HepG2 (cell line): ENCODE data around the gene LRRC40. TPM values are rescaled to one million over a fixed set of nuclear protein-coding genes. Genes with fewer than 3 reads are reported as not detected.

ENCODE experiments used
- ATAC-seq: fragments of 200-7000 bp; cut with Tn5 transposase; 3 replicates; pipeline ENCODE4 v1.9.1; 2020; ENCODE audit warnings: mild to moderate bottlenecking, moderate library complexity
- BruUV-seq: library from RNA; stranded (reverse); fragments of 400-500 nt; replicated peaks from 2 replicates; lab custom pipeline; 2021; lab: Mats Ljungman, UMichigan
- CTCF ChIA-PET: fragments of 300-600 bp; formaldehyde crosslinking; extraction: SDS; loops from one replicate; lab custom pipeline; 2021; ENCODE audit warnings: low total read pairs, inconsistent platforms, low intra/inter-chr PET ratio; lab: Yijun Ruan, JAX
- POLR2A ChIA-PET: fragments of 350-600 bp; sonication (Branson Sonifier 250); formaldehyde crosslinking; loops from one replicate; lab custom pipeline; 2020; ENCODE audit warnings: antibody characterized with exemption, inconsistent platforms; lab: Yijun Ruan, JAX
- DNase-seq: peaks from one replicate; pipeline ENCODE4 v3.0.0-alpha.2; 2015; ENCODE audit warnings: low spot score
- FAIRE-seq: peaks from 3 replicates; lab custom pipeline; 2011; peaks lifted over from hg19 to GRCh38; lab: Jason Lieb, UNC
- H2AFZ ChIP-seq: one replicate; pipeline ENCODE4 v1.6.1; 2011; ENCODE audit warnings: low read length, inconsistent platforms
- H3K27ac ChIP-seq: fragments of 300-600 bp; 3 replicates; pipeline ENCODE4 v1.8.0; 2011; ENCODE audit warnings: mixed run types, mild to moderate bottlenecking, mixed read lengths, low read length, inconsistent platforms; ENCODE audit not compliant: insufficient read depth; ENCODE audit errors: extremely low read length
- H3K27me3 ChIP-seq, 2 experiments: fragments of 200-600 bp in 1 of 2; 2 replicates in 1 of 2; 3 replicates in 1 of 2; pipeline versions ENCODE4 v1.6.0 to v1.8.0; 2011; ENCODE audit warnings: low read length in 2 of 2, mild to moderate bottlenecking in 2 of 2, moderate library complexity in 2 of 2, inconsistent platforms in 1 of 2; ENCODE audit not compliant: insufficient read depth in 2 of 2, control insufficient read depth in 1 of 2
- H3K36me3 ChIP-seq, 2 experiments: fragments of 200-600 bp in 1 of 2; replicated peaks in 1 of 2; 2 replicates in 1 of 2; 3 replicates in 1 of 2; pipeline versions ENCODE4 v1.5.1 to v1.8.0; 2011; ENCODE audit warnings: low read length in 2 of 2, inconsistent platforms in 1 of 2; ENCODE audit not compliant: insufficient read depth in 2 of 2, control insufficient read depth in 1 of 2
- H3K4me1 ChIP-seq: 2 replicates; pipeline ENCODE4 v1.5.1; 2012; ENCODE audit warnings: low read length, inconsistent platforms; ENCODE audit not compliant: insufficient read depth
- H3K4me2 ChIP-seq: 2 replicates; pipeline ENCODE4 v1.6.0; 2011; ENCODE audit warnings: low read depth, low read length, inconsistent platforms
- H3K4me3 ChIP-seq, 3 experiments: fragments of 200-600 bp in 1 of 3; sonication (generic), shearing (Covaris generic) in 1 of 3; replicated peaks in 1 of 3; 2 replicates each; pipeline ENCODE4 v1.5.1; 2011 to 2016; ENCODE audit warnings: low read length in 3 of 3, inconsistent platforms in 2 of 3, low read depth in 2 of 3, mild to moderate bottlenecking in 2 of 3, control low read depth in 1 of 3, mixed read lengths in 1 of 3; ENCODE audit not compliant: insufficient read depth in 1 of 3
- H3K79me2 ChIP-seq: one replicate; pipeline ENCODE4 v1.6.1; 2011; ENCODE audit warnings: low read length, inconsistent platforms; ENCODE audit not compliant: insufficient read depth
- H3K9ac ChIP-seq: 2 replicates; pipeline ENCODE4 v1.6.0; 2011; ENCODE audit warnings: mild to moderate bottlenecking, low read depth, low read length, inconsistent platforms; ENCODE audit not compliant: insufficient read depth
- H3K9me3 ChIP-seq: 2 replicates; pipeline ENCODE4 v1.5.1; 2012; ENCODE audit warnings: mild to moderate bottlenecking, low read length
- H4K20me1 ChIP-seq: 2 replicates; pipeline ENCODE4 v1.6.0; 2011; ENCODE audit warnings: inconsistent platforms, mild to moderate bottlenecking, low read length, moderate library complexity; ENCODE audit not compliant: insufficient read depth
- AKNA ChIP-seq: sonication (generic); formaldehyde crosslinking; IDR thresholded peaks from 2 replicates; pipeline ENCODE4 v1.4.0; 2020; ENCODE audit warnings: missing genetic modification reagents, borderline replicate concordance
- GTF3A ChIP-seq: sonication (generic); formaldehyde crosslinking; conservative IDR thresholded peaks from 2 replicates; pipeline ENCODE4 v1.4.0; 2020; ENCODE audit warnings: mild to moderate bottlenecking, missing genetic modification reagents
- HINFP ChIP-seq: sonication (generic); formaldehyde crosslinking; IDR thresholded peaks from 2 replicates; pipeline ENCODE4 v1.4.0; 2020; ENCODE audit warnings: low read depth, mild to moderate bottlenecking, missing genetic modification reagents
- IKZF4 ChIP-seq: sonication (generic); formaldehyde crosslinking; IDR thresholded peaks from 2 replicates; pipeline ENCODE4 v1.5.1; 2020; ENCODE audit warnings: borderline replicate concordance, mild to moderate bottlenecking, low read depth, missing genetic modification reagents; ENCODE audit errors: not compliant biosample characterization
- JUNB ChIP-seq: sonication (generic); formaldehyde crosslinking; IDR thresholded peaks from 2 replicates; pipeline ENCODE4 v1.8.0; 2022; ENCODE audit warnings: missing genetic modification reagents, mild to moderate bottlenecking, borderline replicate concordance
- TEAD3 ChIP-seq: optimal IDR thresholded peaks from 2 replicates; pipeline ENCODE3; 2016; ENCODE audit warnings: borderline replicate concordance
- ZFAT ChIP-seq: sonication (generic); formaldehyde crosslinking; conservative IDR thresholded peaks from 2 replicates; pipeline ENCODE4 v1.8.1; 2023; ENCODE audit warnings: missing genetic modification reagents, inconsistent platforms
- WGBS: methylation state at CpG from one replicate; pipeline ENCODE4 v1.1.6; 2017; ENCODE audit warnings: low lambda C conversion rate; 5-methylcytosine and 5-hydroxymethylcytosine counted together
- in situ Hi-C: cut with HindIII; loops from 2 replicates; pipeline ENCODE4 v1.10.0; 2017; ENCODE audit warnings: low pct_unique_long_range_greater_than_20kb; ENCODE audit not compliant: extremely low pct_ligation_motif_present
- intact Hi-C: fragments of 100-400 bp; cut with micrococcal nuclease; formaldehyde crosslinking; loops from one replicate; pipeline ENCODE4 v1.10.0; 2022; ENCODE audit not compliant: unreplicated experiment
- polyA plus RNA-seq, 8 experiments: library from polyadenylated mRNA; depleted of rRNA in 3 of 8; stranded (reverse) in 7 of 8; unstranded in 1 of 8; fragments of >200 nt; fragmentation: Illumina TruSeq in 4 of 8; extraction: Trizol in 4 of 8; gene quantifications; 2 replicates each; pipeline versions ENCODE4 v1.2.1 to v1.2.3, GENCODE V29; 2011 to 2016; ENCODE audit warnings: low read depth in 4 of 8, missing spikeins in 1 of 8, mixed read lengths in 1 of 8; ENCODE audit not compliant: insufficient read depth in 1 of 8
- total RNA-seq, 5 experiments: library from RNA; depleted of rRNA; stranded (reverse); fragments of >200 nt; fragmentation: Illumina TruSeq; extraction: Trizol; gene quantifications; 2 replicates each; pipeline ENCODE4 v1.2.3, GENCODE V29; 2016; ENCODE audit warnings: low read depth in 1 of 5

Gene LRRC40
- total and polyA plus RNA-seq, 2 of the 13 experiments (the other 11 are each of a cell fraction or from before 2014, with no cell fraction given): 10.3 to 32.7 TPM

DNA sequence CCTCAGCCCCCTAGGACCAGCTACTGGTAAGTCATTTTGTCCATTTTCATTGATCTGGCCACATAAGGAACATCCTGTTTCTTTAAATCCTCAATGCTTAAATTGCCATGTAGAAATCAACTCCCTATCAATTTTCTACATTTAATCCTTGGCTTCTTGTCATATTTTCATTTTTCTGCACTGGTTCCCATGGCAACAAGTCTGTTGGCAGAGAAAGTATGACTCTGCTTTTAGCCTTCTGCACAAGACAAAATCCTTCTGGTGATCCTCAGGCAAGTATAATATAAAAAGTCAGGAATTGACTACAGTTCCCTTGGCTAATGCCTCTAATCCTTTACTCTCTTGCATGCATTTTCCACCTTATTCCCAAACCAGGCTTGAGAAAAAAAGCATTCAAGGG lies 65.0 kb downstream of the LRRC40 start (continued):
- TF ChIP-seq AKNA (CRISPR knock-in tag): no peak
- TF ChIP-seq IKZF4: no peak

DNA sequence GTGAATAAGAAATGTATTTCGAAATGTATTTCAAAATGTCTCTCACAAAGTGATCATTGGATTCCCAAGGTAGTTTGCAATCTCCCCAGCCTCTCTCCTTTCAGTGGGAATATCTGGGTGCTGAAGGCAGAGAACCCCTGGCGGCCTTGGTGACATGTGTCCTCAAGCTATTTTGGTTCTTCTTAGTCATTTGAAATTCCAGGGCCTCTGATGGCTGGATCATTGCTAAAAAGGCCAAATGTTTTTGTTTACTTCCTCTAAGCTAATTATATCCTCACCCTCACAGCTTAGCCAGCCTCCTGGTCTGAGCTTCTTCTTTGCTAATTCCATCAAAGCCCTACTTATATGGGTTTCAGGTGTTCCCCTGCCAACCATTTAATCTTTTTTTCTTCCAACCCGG lies 71.2 kb downstream of the LRRC40 start:
- Histone ChIP-seq H3K36me3 (no peaks in the 10 kb centered on the region), H3K79me2 (no peaks in the 10 kb centered on the region), H3K27me3 (peaks cover 0 to 3% of the 10 kb centered on the region in 2 experiments; a peak in 1 of 5 replicates), H3K27ac (no peak overlapping the region), H3K4me1 (peaks cover 19% of the 10 kb centered on the region), H2AFZ (no peak overlapping the region), H3K4me2 (no peak overlapping the region), H3K9ac (no peak overlapping the region), H3K9me3 (no peaks in the 10 kb centered on the region), H4K20me1 (no peaks in the 10 kb centered on the region), H3K4me3 (no peak overlapping the region)
- intact Hi-C loops: no loop called here
- DNase-seq (no peak), FAIRE-seq (no peak), ATAC-seq (no peak)
- TF ChIP-seq GTF3A (CRISPR knock-in tag) (no peak), HINFP (no peak), JUNB (CRISPR knock-in tag) (no peak), TEAD3 (no peak), ZFAT (no peak)
- in situ Hi-C loops: loop anchor here (5.0 kb wide), 1 partner anchor 353 kb away; no protein-coding TSS in a partner anchor
- ChIA-PET CTCF (no interaction called here), POLR2A (no interaction called here)
- WGBS: 15% methylated on average over 3 of the region's 3 CpGs
- BruUV-seq: no TSS peak
